IMR-90 (cell line): ENCODE data around the gene KLHL17. TPM values are rescaled to one million over a fixed set of nuclear protein-coding genes. Genes with fewer than 3 reads are reported as not detected.

ENCODE experiments used
- ATAC-seq: fragments of 200-7000 bp; cut with Tn5 transposase; 2 replicates; pipeline ENCODE4 v1.9.1; 2020; ENCODE audit warnings: low read depth, mild to moderate bottlenecking, moderate library complexity
- BruUV-seq: library from RNA; stranded (reverse); fragments of 400-500 nt; replicated peaks from 2 replicates; lab custom pipeline; 2021; lab: Mats Ljungman, UMichigan
- CTCF ChIA-PET: fragments of 300-600 bp; formaldehyde crosslinking; extraction: SDS; loops from one replicate; lab custom pipeline; 2021; ENCODE audit warnings: antibody characterized with exemption; lab: Yijun Ruan, JAX
- POLR2A ChIA-PET: fragments of 300-600 bp; sonication (Branson Sonifier 250); formaldehyde crosslinking; loops from one replicate; lab custom pipeline; 2022; ENCODE audit warnings: antibody characterized with exemption; ENCODE audit not compliant: unreplicated experiment; lab: Charles Lee
- DNase-seq: peaks from one replicate; pipeline ENCODE4 v3.0.0; 2013
- H2AFZ ChIP-seq: replicated peaks from 2 replicates; pipeline ENCODE3; 2013; ENCODE audit warnings: low read length, mild to moderate bottlenecking; ENCODE audit not compliant: poor library complexity
- H2AK5ac ChIP-seq: 2 replicates; pipeline ENCODE4 v1.6.1; 2013; ENCODE audit warnings: low read depth, low read length, inconsistent platforms
- H2AK9ac ChIP-seq: replicated peaks from 2 replicates; pipeline ENCODE3; 2013; ENCODE audit warnings: mild to moderate bottlenecking, low read depth, low read length, moderate library complexity; ENCODE audit not compliant: poor library complexity
- H2BK120ac ChIP-seq: 2 replicates; pipeline ENCODE4 v1.6.1; 2013; ENCODE audit warnings: low read depth, low read length, inconsistent platforms
- H2BK15ac ChIP-seq: 3 replicates; pipeline ENCODE4 v1.6.1; 2013; ENCODE audit warnings: low read depth, low read length, inconsistent platforms
- H2BK20ac ChIP-seq: 2 replicates; pipeline ENCODE4 v1.6.1; 2013; ENCODE audit warnings: low read depth, mild to moderate bottlenecking, inconsistent platforms, low read length, moderate library complexity
- H2BK5ac ChIP-seq: 2 replicates; pipeline ENCODE4 v1.6.1; 2013; ENCODE audit warnings: mild to moderate bottlenecking, low read depth, low read length, inconsistent platforms; ENCODE audit not compliant: poor library complexity, severe bottlenecking
- H3K14ac ChIP-seq: replicated peaks from 2 replicates; pipeline ENCODE4 v1.6.1; 2013; ENCODE audit warnings: low read depth, low read length, inconsistent platforms
- H3K18ac ChIP-seq: 2 replicates; pipeline ENCODE4 v1.6.1; 2013; ENCODE audit warnings: low read depth, low read length, control low read depth
- H3K23ac ChIP-seq: 2 replicates; pipeline ENCODE4 v1.6.1; 2013; ENCODE audit warnings: low read depth, low read length, inconsistent platforms
- H3K27ac ChIP-seq: 2 replicates; pipeline ENCODE4 v1.5.1; 2013; ENCODE audit warnings: mild to moderate bottlenecking, control low read depth, low read length; ENCODE audit not compliant: insufficient read depth
- H3K27me3 ChIP-seq: 2 replicates; pipeline ENCODE4 v1.6.1; 2013; ENCODE audit warnings: low read length; ENCODE audit not compliant: control insufficient read depth, insufficient read depth
- H3K36me3 ChIP-seq: 2 replicates; pipeline ENCODE4 v1.6.1; 2013; ENCODE audit warnings: low read length, mixed read lengths; ENCODE audit not compliant: control insufficient read depth, insufficient read depth
- H3K4ac ChIP-seq: 2 replicates; pipeline ENCODE4 v1.6.1; 2013; ENCODE audit warnings: low read depth, low read length, inconsistent platforms
- H3K4me1 ChIP-seq: 2 replicates; pipeline ENCODE4 v1.6.1; 2013; ENCODE audit warnings: low read length, mixed read lengths; ENCODE audit not compliant: control insufficient read depth, insufficient read depth
- H3K4me2 ChIP-seq: 2 replicates; pipeline ENCODE4 v1.6.1; 2013; ENCODE audit warnings: low read depth, mild to moderate bottlenecking, control low read depth, low read length, moderate library complexity
- H3K4me3 ChIP-seq: 2 replicates; pipeline ENCODE4 v1.5.1; 2013; ENCODE audit warnings: low read depth, mild to moderate bottlenecking, control low read depth, low read length, moderate library complexity; ENCODE audit not compliant: insufficient read depth
- H3K56ac ChIP-seq: 2 replicates; pipeline ENCODE4 v1.6.1; 2013; ENCODE audit warnings: low read length, inconsistent platforms; ENCODE audit not compliant: insufficient read depth; ENCODE audit errors: extremely low read depth
- H3K79me1 ChIP-seq, 2 experiments: 2 replicates each; pipeline ENCODE4 v1.6.1; 2013; ENCODE audit warnings: low read length in 2 of 2, inconsistent platforms in 1 of 2, low read depth in 1 of 2
- H3K9ac ChIP-seq: 2 replicates; pipeline ENCODE4 v1.6.1; 2013; ENCODE audit warnings: low read depth, low read length, control low read depth
- H3K9me1 ChIP-seq: 2 replicates; pipeline ENCODE4 v1.6.1; 2013; ENCODE audit warnings: low read length, inconsistent platforms; ENCODE audit not compliant: insufficient read depth
- H3K9me3 ChIP-seq: 2 replicates; pipeline ENCODE4 v1.6.1; 2013; ENCODE audit warnings: low read length; ENCODE audit not compliant: control insufficient read depth, insufficient read depth
- H4K20me1 ChIP-seq: 2 replicates; pipeline ENCODE4 v1.6.1; 2013; ENCODE audit warnings: low read length, inconsistent platforms; ENCODE audit not compliant: insufficient read depth
- H4K5ac ChIP-seq: 2 replicates; pipeline ENCODE4 v1.6.1; 2013; ENCODE audit warnings: mild to moderate bottlenecking, low read depth, low read length, control low read depth
- H4K8ac ChIP-seq, 2 experiments: 2 replicates each; pipeline ENCODE4 v1.6.1; 2013; ENCODE audit warnings: low read depth in 2 of 2, low read length in 2 of 2, control low read depth in 1 of 2, inconsistent platforms in 1 of 2
- H4K91ac ChIP-seq: 2 replicates; pipeline ENCODE4 v1.6.1; 2013; ENCODE audit warnings: low read depth, low read length, inconsistent platforms; ENCODE audit not compliant: insufficient read depth
- BHLHE40 ChIP-seq: fragments of 150-350 bp; IDR thresholded peaks from 2 replicates; pipeline ENCODE4 v1.6.1; 2016; ENCODE audit warnings: mild to moderate bottlenecking, low read depth, low read length
- CEBPB ChIP-seq: IDR thresholded peaks from 2 replicates; pipeline ENCODE4 v1.6.1; 2012; ENCODE audit warnings: low read depth, low read length, improper control_type of control experiment
- CHD1 ChIP-seq: IDR thresholded peaks from 2 replicates; pipeline ENCODE4 v1.6.1; 2012; ENCODE audit warnings: low read depth, low read length, improper control_type of control experiment
- CTCF ChIP-seq: conservative IDR thresholded peaks from 2 replicates; pipeline ENCODE4 v1.5.1; 2012; ENCODE audit warnings: mild to moderate bottlenecking, low read depth, low read length, improper control_type of control experiment
- FOS ChIP-seq: fragments of 150-350 bp; IDR thresholded peaks from 2 replicates; pipeline ENCODE4 v1.6.1; 2016; ENCODE audit warnings: low read depth, low read length
- MAZ ChIP-seq: IDR thresholded peaks from 2 replicates; pipeline ENCODE4 v1.6.1; 2012; ENCODE audit warnings: low read depth, mild to moderate bottlenecking, low read length, improper control_type of control experiment, moderate library complexity, borderline replicate concordance
- MXI1 ChIP-seq: IDR thresholded peaks from 2 replicates; pipeline ENCODE4 v1.6.1; 2012; ENCODE audit warnings: low read depth, mild to moderate bottlenecking, low read length, moderate library complexity, borderline replicate concordance
- NFE2L2 ChIP-seq: fragments of 150-350 bp; IDR thresholded peaks from 2 replicates; pipeline ENCODE4 v1.6.1; 2016; ENCODE audit warnings: low read depth, mild to moderate bottlenecking, low read length
- POLR2A ChIP-seq: IDR thresholded peaks from 2 replicates; pipeline ENCODE4 v1.6.1; 2012; ENCODE audit warnings: mild to moderate bottlenecking, low read depth, low read length
- RCOR1 ChIP-seq: IDR thresholded peaks from 2 replicates; pipeline ENCODE4 v1.6.1; 2012; ENCODE audit warnings: mild to moderate bottlenecking, low read length, improper control_type of control experiment; ENCODE audit not compliant: insufficient replicate concordance
- RFX5 ChIP-seq: IDR thresholded peaks from 2 replicates; pipeline ENCODE4 v1.8.0; 2012; ENCODE audit warnings: low read depth, mild to moderate bottlenecking, low read length, moderate library complexity
- SMC3 ChIP-seq: fragments of 150-350 bp; IDR thresholded peaks from 2 replicates; pipeline ENCODE4 v1.6.1; 2016; ENCODE audit warnings: low read depth, mild to moderate bottlenecking, antibody characterized with exemption, low read length, moderate library complexity
- WGBS, 2 experiments: methylation state at CpG; one replicate each; pipeline versions ENCODE4 v1.1.5 to v1.1.7; 2013; ENCODE audit warnings: missing lambda C conversion rate in 2 of 2; ENCODE audit not compliant: insufficient read length in 1 of 2; ENCODE audit errors: extremely low coverage in 2 of 2; 5-methylcytosine and 5-hydroxymethylcytosine counted together
- dilution Hi-C: fragments of 300-500 bp; cut with HindIII; formaldehyde crosslinking; loops from one replicate; pipeline ENCODE4 v1.14.3; 2018; ENCODE audit warnings: low sequenced_read_pairs; ENCODE audit not compliant: unreplicated experiment
- in situ Hi-C: fragments of 300-500 bp; cut with MboI; formaldehyde crosslinking; loops from 3 replicates; pipeline ENCODE4 v1.14.3; 2019; ENCODE audit warnings: low sequenced_read_pairs, inconsistent platforms, mixed read lengths
- intact Hi-C: fragments of 100-400 bp; cut with micrococcal nuclease; formaldehyde crosslinking; loops from 2 replicates; pipeline ENCODE4 v1.10.0; 2022
- polyA plus RNA-seq, 3 experiments: library from polyadenylated mRNA; depleted of rRNA; stranded (reverse); fragments of >200 nt; gene quantifications; 2 replicates each; pipeline ENCODE4 v1.2.3, GENCODE V29; 2012; ENCODE audit warnings: low replicate concordance in 1 of 3
- total RNA-seq: library from RNA; depleted of rRNA; stranded (reverse); fragments of >200 nt; gene quantifications from 2 replicates; pipeline ENCODE4 v1.2.3, GENCODE V29; 2012

KLHL17 gene
- total and polyA plus RNA-seq, 2 of the 4 experiments (the other 2 are of a cell fraction), result 3.4 to 41.0 TPM

- TF ChIP-seq CHD1 (no peak), BHLHE40 (no peak), SMC3 (no peak), CEBPB (no peak), CTCF (no peak), RFX5 (no peak), RCOR1 (no peak), FOS (no peak), POLR2A (no peak), MAZ (no peak), NFE2L2 (no peak), MXI1 (no peak)
- intact Hi-C loops, result no loop called here
- ChIA-PET POLR2A (no interaction called here), CTCF (no interaction called here)
- in situ Hi-C loops, result no loop called here
- Histone ChIP-seq H4K91ac (no peak overlapping the region; the same call in 1 of the 2 replicates), H3K36me3 (peaks cover 2% of the 10 kb centered on the region; the same call in 1 of the 2 replicates), H3K56ac (no peak overlapping the region), H3K4me3 (no peak overlapping the region), H3K79me1 (peaks cover 4 to 8% of the 10 kb centered on the region in 2 experiments; a peak in 1 of 4 replicates), H2BK20ac (no peak overlapping the region), H4K8ac (no peak overlapping the region), H3K23ac (no peak overlapping the region), H2AK9ac (peak overlapping the region; percentile 24), H3K4ac (no peak overlapping the region), H3K9me1 (peaks cover 5% of the 10 kb centered on the region), H2BK120ac (no peak overlapping the region), H2BK15ac (no peak overlapping the region), H3K9me3 (no peaks in the 10 kb centered on the region), H2AFZ (no peak overlapping the region), H3K4me1 (peaks cover 19% of the 10 kb centered on the region), H3K4me2 (no peak overlapping the region), H2BK5ac (no peak overlapping the region), H4K20me1 (no peaks in the 10 kb centered on the region; the same call in 1 of the 2 replicates), H3K27ac (no peak overlapping the region), H2AK5ac (peak overlapping the region; percentile 33; the same call in 1 of the 2 replicates), H4K5ac (no peak overlapping the region), H3K14ac (no peak overlapping the region), H3K27me3 (no peaks in the 10 kb centered on the region; the same call in 1 of the 2 replicates), H3K18ac (no peak overlapping the region), H3K9ac (no peak overlapping the region)
- dilution Hi-C loops, result no loop called here
- no peak for ATAC-seq
- no TSS peak for BruUV-seq
- no peak for DNase-seq
- 73% methylated on average over 13 of the region's 22 CpGs; no CpG with 5 or more reads in 1 of the 2 experiments for WGBS, 2 experiments
Measured at GRCh38 chr1:917466-918091, 42.8 kb upstream of the KLHL17 start.
